GM12878 (cell line): ENCODE data around the gene CLCNKA. TPM values are rescaled to one million over a fixed set of nuclear protein-coding genes. Genes with fewer than 3 reads are reported as not detected.

Experiments
- CREB1 ChIP-seq: IDR thresholded peaks from 2 replicates; pipeline ENCODE4 v1.6.1; 2012; ENCODE audit warnings: low read depth, mild to moderate bottlenecking, inconsistent platforms
- ETV6 ChIP-seq, 2 experiments: fragments of 450-650 bp in 1 of 2; IDR thresholded peaks in 1 of 2; conservative IDR thresholded peaks in 1 of 2; 2 replicates each; pipeline ENCODE4 v1.6.1; 2014; ENCODE audit warnings: antibody characterized with exemption in 1 of 2, borderline replicate concordance in 1 of 2, low read depth in 1 of 2, mild to moderate bottlenecking in 1 of 2, moderate library complexity in 1 of 2
- HDAC2 ChIP-seq: fragments of 200-600 bp; sonication (generic); IDR thresholded peaks from 2 replicates; pipeline ENCODE4 v1.6.1; 2017
- HSF1 ChIP-seq: fragments of 150-350 bp; IDR thresholded peaks from 2 replicates; pipeline ENCODE4 v1.6.1; 2014; ENCODE audit warnings: mild to moderate bottlenecking, low read depth, low read length
- IRF3 ChIP-seq: fragments of 450-650 bp; IDR thresholded peaks from 2 replicates; pipeline ENCODE4 v1.6.1; 2014; ENCODE audit warnings: mild to moderate bottlenecking
- MEF2A ChIP-seq: IDR thresholded peaks from 2 replicates; pipeline ENCODE4 v1.6.1; 2011; ENCODE audit warnings: low read depth, mild to moderate bottlenecking, low read length, moderate library complexity; ENCODE audit not compliant: insufficient read depth
- NFXL1 ChIP-seq: fragments of 450-650 bp; IDR thresholded peaks from 2 replicates; pipeline ENCODE4 v1.6.1; 2017; ENCODE audit warnings: antibody characterized with exemption, mild to moderate bottlenecking, borderline replicate concordance
- NFYA ChIP-seq: IDR thresholded peaks from 2 replicates; pipeline ENCODE4 v1.6.1; 2011; ENCODE audit warnings: low read depth, mild to moderate bottlenecking, low read length, improper control_type of control experiment, borderline replicate concordance
- NRF1 ChIP-seq: conservative IDR thresholded peaks from 2 replicates; pipeline ENCODE4 v1.6.1; 2011; ENCODE audit warnings: mild to moderate bottlenecking, low read depth, low read length, improper control_type of control experiment
- PRDM15 ChIP-seq: fragments of 450-650 bp; formaldehyde crosslinking; IDR thresholded peaks from 2 replicates; pipeline ENCODE4 v1.4.0; 2020; ENCODE audit warnings: mild to moderate bottlenecking, moderate library complexity
- SREBF1 ChIP-seq: IDR thresholded peaks from 2 replicates; pipeline ENCODE4 v1.6.1; 2012; ENCODE audit warnings: mild to moderate bottlenecking, low read length
- SREBF2 ChIP-seq: IDR thresholded peaks from 2 replicates; pipeline ENCODE4 v1.6.1; 2012; ENCODE audit warnings: mild to moderate bottlenecking, low read length
- STAT1 ChIP-seq: fragments of 450-650 bp; conservative IDR thresholded peaks from 2 replicates; pipeline ENCODE4 v1.6.1; 2014; ENCODE audit warnings: antibody characterized with exemption, mild to moderate bottlenecking
- STAT3 ChIP-seq: IDR thresholded peaks from 2 replicates; pipeline ENCODE4 v1.6.1; 2011; ENCODE audit warnings: low read depth, low read length, improper control_type of control experiment
- SUZ12 ChIP-seq: fragments of 200-600 bp; sonication (generic); IDR thresholded peaks from one replicate; pipeline ENCODE4 v1.6.1; 2018; ENCODE audit warnings: antibody characterized with exemption, mild to moderate bottlenecking; ENCODE audit not compliant: unreplicated experiment
- TAF1 ChIP-seq: IDR thresholded peaks from 2 replicates; pipeline ENCODE4 v1.6.1; 2011; ENCODE audit warnings: mild to moderate bottlenecking, low read depth, low read length, borderline replicate concordance
- TCF12 ChIP-seq: IDR thresholded peaks from 2 replicates; pipeline ENCODE4 v1.6.1; 2011; ENCODE audit warnings: low read depth, mild to moderate bottlenecking, low read length
- WRNIP1 ChIP-seq: IDR thresholded peaks from 2 replicates; pipeline ENCODE4 v1.6.1; 2011; ENCODE audit warnings: low read depth, low read length, improper control_type of control experiment, borderline replicate concordance
- ZBTB40 ChIP-seq: fragments of 450-650 bp; IDR thresholded peaks from 2 replicates; pipeline ENCODE4 v1.6.1; 2016; ENCODE audit warnings: mild to moderate bottlenecking, moderate library complexity, borderline replicate concordance
- ZNF384 ChIP-seq: IDR thresholded peaks from 2 replicates; pipeline ENCODE4 v1.6.1; 2012; ENCODE audit warnings: low read depth, mild to moderate bottlenecking, low read length, improper control_type of control experiment, borderline replicate concordance
- polyA plus RNA-seq, 11 experiments: library from polyadenylated mRNA; depleted of rRNA in 4 of 11; unstranded in 6 of 11; stranded (reverse) in 5 of 11; fragments of >200 nt; fragmentation: Nextera tagmentation in 4 of 11; fragmentation: Illumina TruSeq in 1 of 11; extraction: Ambion mirVana in 4 of 11; extraction: Trizol in 1 of 11; gene quantifications; 1 replicate in 1 of 11; 2 replicates in 10 of 11; pipeline versions ENCODE4 v1.2.1 to v1.2.3, GENCODE V29; 2011 to 2016; ENCODE audit warnings: inconsistent platforms in 2 of 11, missing spikeins in 2 of 11, low read depth in 1 of 11
- total RNA-seq, 4 experiments: library from RNA; depleted of rRNA in 3 of 4; stranded (reverse); fragments of >200 nt in 3 of 4; fragmentation: Illumina TruSeq in 1 of 4; extraction: Trizol in 1 of 4; gene quantifications; 2 replicates each; pipeline versions ENCODE4 v1.2.1 to v1.2.3, GENCODE V29; 2013 to 2021

CLCNKA gene
- total and polyA plus RNA-seq, 10 of the 15 experiments (the other 5 are each of a cell fraction or from before 2014, with no cell fraction given), result 0.02 to 0.15 (median 0.08) TPM; not detected in 6

GRCh38 chr1:16012590-16013219 lies 9.1 kb upstream of the CLCNKA start (continued):
- TF ChIP-seq ETV6 (conservative IDR thresholded peaks at IDR 0.05 in 1 of 2, IDR thresholded peaks at IDR 0.05 in 1 of 2; ENCODE audit: borderline replicate concordance in 1 of 2, low read depth in 1 of 2) (no peak), MEF2A (peak; percentile 91), TAF1 (0 out of 2 replicates have a peak, but pooled peaks have one; percentile 33), ZNF384 (no peak), PRDM15 (no peak), STAT3 (no peak), NFXL1 (no peak), STAT1 (no peak), NRF1 (no peak), NFYA (no peak), ZBTB40 (no peak), IRF3 (no peak), HDAC2 (no peak), HSF1 (no peak), SREBF1 (no peak), SUZ12 (no peak), SREBF2 (no peak), CREB1 (no peak), TCF12 (0 out of 2 replicates have a peak, but pooled peaks have one; percentile 15), WRNIP1 (no peak)
